ENCODE results near the gene PPM1E.
"Not testable (repeated sequence)": the region's sequence is repeated elsewhere in the genome, so short reads cannot be mapped to it uniquely, and the experiment has no call there.

PPM1E gene

DNA sequence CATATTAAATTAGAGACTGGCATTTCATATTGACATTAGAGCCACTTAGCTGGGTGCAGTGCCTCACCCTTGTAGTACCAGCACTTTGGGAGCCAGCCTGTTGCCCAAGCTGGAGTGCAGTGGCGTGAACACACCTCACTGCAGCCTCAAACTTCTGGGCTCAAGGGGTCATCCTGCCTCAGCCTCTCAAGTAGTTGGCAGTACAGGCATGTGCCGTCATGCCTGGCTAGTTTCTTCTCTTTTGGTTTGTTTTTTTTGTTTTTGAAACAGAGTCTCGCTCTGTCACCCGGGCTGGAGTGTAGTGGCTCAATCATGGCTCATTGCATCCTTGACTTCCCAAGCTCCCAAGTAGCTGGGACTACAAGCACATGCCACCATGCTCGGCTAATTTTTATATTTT, 8.7 kb downstream of the PPM1E start:
- no peak for DNase-seq (ENCODE audit: extremely low spot score, insufficient read length, low read depth)
- FAIRE-seq = no peak

- not testable (repeated sequence) for DNase-seq (ENCODE audit: extremely low spot score, insufficient read length, low read depth); FAIRE-seq
Measured at GRCh38 chr17:58778482-58778881, 22.8 kb downstream of the PPM1E start.

DNA sequence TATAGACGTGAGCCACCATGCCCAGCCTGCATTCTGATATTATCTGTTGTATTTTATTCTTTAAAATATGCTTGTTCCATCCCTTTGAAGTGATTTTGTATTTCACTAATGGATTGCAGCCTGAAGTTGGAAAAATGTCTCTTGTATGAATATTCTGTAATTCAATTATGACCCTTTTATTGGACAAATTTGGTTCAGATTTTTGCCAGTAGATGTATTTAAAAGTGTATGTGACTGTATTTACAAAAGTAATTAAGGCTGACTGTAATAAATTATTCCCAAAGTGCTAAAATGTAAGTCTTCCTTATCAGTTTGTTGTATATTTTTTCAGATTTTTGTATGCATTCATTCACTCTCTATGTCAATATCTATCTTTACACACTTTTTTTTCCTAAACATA, 23.8 kb downstream of the PPM1E start:
- DNase-seq (ENCODE audit: extremely low spot score, insufficient read length, low read depth) = no peak
- FAIRE-seq = no peak

DNA sequence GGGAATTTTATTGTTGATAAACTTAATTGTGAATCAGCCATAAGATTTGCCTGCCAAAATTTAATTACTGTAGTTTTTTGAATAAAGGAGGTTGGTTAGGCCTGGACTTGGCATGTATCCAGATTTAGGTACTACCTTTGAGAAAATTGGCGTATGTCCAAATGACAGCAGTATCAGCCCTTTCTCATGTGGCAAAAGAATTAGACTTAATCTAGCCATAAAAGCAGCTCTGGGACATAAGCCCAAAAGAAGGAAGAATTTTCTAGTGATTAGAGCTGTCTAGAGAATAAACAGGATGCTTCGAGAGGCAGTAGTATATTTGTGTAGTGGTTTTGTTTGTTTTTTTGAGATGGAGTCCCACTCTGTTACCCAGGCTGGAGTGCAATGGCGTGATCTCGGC, 27.7 kb downstream of the PPM1E start:
- DNase-seq (ENCODE audit: extremely low spot score, insufficient read length, low read depth) (no peak), FAIRE-seq (no peak)

DNA sequence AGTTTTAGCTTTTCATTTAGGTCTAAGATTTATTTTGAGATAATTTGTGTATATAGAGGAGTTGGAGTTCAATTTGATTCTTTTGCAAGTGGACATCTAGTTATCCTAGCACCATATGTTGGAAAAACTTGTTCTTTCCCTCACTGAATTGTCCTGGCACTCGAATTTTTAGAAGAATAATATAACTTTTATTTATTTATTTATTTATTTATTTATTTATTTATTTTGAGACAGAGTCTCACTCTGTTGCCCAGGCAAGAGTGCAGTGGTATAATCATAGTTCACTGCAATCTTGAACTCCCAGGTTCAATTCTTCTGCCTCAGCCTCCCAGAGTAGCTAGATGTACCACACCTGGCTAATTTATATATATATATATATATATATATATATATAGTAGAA, 29.4 kb downstream of the PPM1E start:
- DNase-seq (ENCODE audit: extremely low spot score, insufficient read length, low read depth) (no peak), FAIRE-seq (no peak)

DNA sequence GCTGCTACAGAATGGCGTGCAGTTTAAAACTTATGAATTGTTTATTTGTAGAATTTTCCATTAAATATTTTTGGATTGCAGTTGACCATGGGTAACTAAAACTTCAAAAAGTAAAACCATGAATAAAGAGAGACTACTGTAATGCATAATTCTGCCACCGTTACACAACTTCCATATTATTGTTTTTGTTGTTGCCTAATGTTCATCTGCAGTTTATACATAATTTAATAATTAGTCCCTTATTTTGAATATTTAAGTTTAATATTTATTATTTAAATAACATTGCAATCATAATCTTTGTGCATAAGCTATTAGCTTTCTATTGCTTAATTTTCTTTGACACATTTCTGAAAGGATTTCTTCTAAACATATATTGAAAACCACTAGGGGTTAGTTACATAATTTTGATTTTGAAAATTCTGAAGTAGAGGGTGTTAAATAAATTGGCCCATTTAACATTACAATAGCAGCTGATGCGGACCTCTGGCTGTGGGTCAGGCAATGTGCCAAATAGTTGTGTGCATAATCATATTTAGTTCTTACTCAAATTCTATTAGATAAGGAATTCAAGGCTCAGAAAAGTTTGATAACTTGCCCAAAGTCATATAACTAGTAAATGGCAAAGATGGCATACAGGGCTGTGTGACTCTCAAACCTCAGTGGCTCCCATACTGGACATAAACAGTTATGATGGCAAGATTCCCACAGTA, 31.1 kb downstream of the PPM1E start:
- FAIRE-seq = no peak

DNA sequence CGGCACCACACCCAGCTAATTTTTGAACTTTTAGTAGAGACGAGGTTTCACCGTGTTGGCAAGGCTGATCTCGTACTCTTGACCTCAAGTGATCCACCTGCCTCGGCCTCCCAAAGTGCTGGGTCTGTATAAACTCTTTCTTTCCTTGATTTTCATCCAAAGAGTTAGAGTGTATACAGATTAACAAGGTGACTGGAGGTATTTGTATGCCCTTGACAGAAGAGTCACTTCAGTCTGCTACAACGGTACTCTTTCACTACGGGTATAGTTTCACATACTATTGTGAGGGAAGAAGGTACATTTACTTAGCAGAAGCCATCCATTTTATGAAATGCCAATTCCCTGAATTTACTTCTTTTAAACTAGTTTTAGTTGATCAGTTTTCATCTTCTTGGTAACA, 32.5 kb downstream of the PPM1E start:
- DNase-seq (ENCODE audit: extremely low spot score, insufficient read length, low read depth) (no peak), FAIRE-seq (no peak)

More for the DNA sequence above, 31.1 kb downstream of the PPM1E start:
- no peak for DNase-seq (ENCODE audit: extremely low spot score, insufficient read length, low read depth)

GRCh38 chr17:58789160-58789559, 33.5 kb downstream of the PPM1E start:
- no peak for DNase-seq (ENCODE audit: extremely low spot score, insufficient read length, low read depth)
- FAIRE-seq = no peak

DNA sequence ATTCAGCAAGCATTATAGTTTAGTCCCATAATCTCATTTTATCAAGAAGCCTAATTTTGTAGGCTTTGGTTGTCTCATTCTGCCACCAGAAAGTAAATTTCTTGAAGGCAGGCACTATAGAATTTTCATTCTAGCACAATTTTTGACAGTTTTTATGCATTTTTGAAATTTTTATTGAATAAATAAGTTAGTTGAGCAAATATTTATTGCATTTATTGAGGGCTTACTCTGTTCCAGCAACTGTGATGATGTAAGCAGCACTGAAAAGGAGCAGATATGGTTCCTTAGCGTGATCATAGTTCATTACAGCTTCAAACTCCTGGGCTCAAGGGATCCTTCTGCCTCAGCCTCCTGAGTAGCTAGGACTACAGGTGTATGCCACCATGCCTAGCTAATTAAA, 34.2 kb downstream of the PPM1E start:
- no peak for DNase-seq (ENCODE audit: extremely low spot score, insufficient read length, low read depth)
- no peak for FAIRE-seq

DNA sequence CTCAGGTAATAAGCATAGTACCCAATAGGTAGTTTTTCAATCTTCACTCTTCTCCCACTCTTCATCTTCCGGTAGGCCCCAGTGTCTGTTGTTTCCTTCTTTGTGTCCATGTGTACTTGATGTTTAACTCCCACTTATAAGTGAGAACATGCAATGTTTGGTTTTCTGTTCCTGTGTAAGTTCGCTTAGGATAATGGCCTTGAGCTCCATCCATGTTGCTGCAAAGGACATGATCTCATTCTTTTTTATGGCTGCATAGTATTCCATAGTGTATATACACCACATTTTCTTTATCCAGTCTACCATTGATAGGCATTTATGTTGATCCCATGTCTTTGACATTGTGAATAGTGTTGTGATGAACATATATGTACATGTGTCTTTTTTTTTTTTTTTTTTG, 38.9 kb downstream of the PPM1E start:
- DNase-seq (ENCODE audit: extremely low spot score, insufficient read length, low read depth); FAIRE-seq: not testable (repeated sequence)

- FAIRE-seq (no peak), DNase-seq (ENCODE audit: extremely low spot score, insufficient read length, low read depth) (no peak)
Measured at GRCh38 chr17:58802188-58802587, 46.5 kb downstream of the PPM1E start.

DNA sequence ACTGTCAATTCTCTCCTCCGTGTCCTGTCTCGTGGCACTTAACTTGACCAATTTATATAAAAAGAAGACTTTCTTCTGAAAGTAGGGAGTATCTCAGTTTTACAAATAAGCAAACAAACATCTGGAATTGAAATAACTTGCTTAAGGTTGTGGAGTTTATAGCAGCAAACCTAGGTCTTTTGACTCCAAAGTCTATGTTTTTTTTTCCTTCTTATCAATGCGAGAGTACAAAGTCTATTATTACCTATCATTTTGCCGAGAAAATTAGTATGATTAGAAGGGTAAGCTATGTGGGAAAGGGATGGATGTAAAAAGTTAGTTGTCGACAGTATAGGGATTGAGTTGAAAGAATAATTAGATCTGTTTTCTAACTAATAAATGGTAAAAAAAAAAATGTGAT, 50.4 kb downstream of the PPM1E start:
- FAIRE-seq (no peak), DNase-seq (ENCODE audit: extremely low spot score, insufficient read length, low read depth) (no peak)

DNA sequence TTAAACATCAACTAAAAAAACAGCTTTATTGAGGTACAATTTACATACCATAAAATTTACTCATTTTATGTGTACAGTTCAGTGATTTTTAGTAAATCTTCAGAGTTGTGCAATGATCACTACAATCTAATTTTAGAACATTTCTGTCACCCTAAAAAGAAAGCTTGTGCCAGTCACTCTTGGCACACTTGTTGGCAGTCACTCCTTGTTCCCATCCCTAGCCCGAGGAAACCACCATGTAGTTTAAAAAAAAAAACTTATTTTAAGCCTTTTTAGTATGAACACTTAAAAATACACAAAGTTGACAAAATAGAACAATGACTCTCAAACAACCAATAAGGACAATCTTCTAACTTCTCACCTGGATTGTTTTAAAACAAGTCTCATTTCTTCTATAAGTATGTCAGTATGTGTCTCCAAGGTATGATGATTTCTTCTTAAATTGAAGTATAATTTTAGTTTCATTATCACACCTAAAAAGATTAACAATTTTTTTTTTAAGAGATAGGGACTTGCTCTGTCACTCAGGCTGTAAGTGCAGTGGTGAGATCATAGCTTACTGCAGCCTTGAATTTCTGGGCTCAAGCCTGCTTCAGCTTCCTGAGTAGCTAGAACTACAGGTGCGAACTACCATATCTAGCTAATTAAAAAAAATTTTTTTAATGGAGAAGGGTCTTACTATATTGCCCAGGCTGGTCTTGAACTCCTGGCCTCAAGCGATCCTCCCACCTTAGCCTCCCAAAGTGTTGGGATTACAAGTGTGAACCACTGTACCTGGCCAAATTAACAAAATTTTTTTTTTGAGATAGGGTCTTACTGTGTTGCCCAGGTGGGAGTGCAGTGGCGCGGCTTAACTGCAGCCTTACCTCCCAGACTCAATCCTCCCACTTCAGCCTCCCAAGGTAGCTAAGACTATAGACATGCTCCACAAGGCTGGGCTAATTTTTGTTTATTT, 53.2 kb downstream of the PPM1E start:
- no peak for DNase-seq (ENCODE audit: extremely low spot score, insufficient read length, low read depth)
- FAIRE-seq = no peak

- DNase-seq (ENCODE audit: extremely low spot score, insufficient read length, low read depth) = no peak
- no peak for FAIRE-seq
Measured at GRCh38 chr17:58809564-58809936, 53.9 kb downstream of the PPM1E start.

GRCh38 chr17:58811290-58811689, 55.6 kb downstream of the PPM1E start:
- DNase-seq (ENCODE audit: extremely low spot score, insufficient read length, low read depth) (no peak), FAIRE-seq (no peak)

- DNase-seq (ENCODE audit: extremely low spot score, insufficient read length, low read depth) (no peak), FAIRE-seq (no peak)
Measured at GRCh38 chr17:58813712-58814111, 58.1 kb downstream of the PPM1E start.

- no peak for FAIRE-seq
- no peak for DNase-seq (ENCODE audit: extremely low spot score, insufficient read length, low read depth)
Measured at GRCh38 chr17:58818654-58819053, 63.0 kb downstream of the PPM1E start.

DNA sequence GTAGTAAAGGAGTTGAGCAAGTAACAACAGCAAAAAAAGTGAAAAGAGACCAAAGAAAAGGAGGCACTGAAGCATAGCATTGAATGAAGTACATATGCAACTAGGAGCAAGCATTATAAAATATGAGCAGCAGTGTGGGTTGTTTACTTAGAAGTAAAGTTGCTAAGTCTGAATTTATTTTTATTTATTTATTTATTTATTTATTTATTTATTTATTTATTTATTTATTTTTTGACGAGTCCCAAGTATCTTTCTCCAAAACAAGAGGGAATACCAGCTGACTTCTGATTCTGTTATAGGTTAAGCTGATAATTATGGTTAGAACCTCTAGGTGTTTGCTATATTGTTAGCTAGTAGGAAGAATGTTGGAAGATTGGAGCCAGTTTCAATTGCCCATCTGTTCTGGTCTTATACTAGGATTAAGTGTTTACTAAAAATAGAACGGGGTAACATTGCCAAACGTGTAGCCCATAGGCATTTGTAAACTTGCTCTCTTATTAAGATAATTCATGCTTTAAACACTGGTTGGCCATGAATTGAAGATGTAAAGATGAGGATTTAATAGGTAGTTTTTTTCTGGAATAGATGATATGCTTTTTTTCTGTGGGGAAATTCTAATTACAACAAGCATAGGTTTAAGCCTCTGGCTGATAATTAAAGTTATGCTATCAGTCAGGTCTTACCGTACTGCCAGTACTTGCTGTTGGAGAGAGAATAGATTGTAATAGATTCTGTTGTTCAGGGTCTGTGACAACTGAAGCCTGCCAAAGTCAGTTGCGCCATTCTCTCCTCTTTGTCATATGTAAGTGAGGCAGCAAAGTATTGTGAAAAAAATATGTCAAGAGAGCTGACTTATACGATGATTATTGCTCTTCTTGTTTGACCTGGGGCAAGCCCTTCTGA, 66.7 kb downstream of the PPM1E start:
- FAIRE-seq (no peak), DNase-seq (ENCODE audit: extremely low spot score, insufficient read length, low read depth) (no peak)

- DNase-seq (ENCODE audit: extremely low spot score, insufficient read length, low read depth) (no peak), FAIRE-seq (no peak)
Measured at GRCh38 chr17:58823051-58823525, 67.4 kb downstream of the PPM1E start.

- DNase-seq (ENCODE audit: extremely low spot score, insufficient read length, low read depth) (no peak), FAIRE-seq (no peak)
Measured at GRCh38 chr17:58829172-58829637, 73.6 kb downstream of the PPM1E start.

Measured in GM18507 (cell line).